ENCODE measurements around the gene KCNN3.

Gene KCNN3

DNA sequence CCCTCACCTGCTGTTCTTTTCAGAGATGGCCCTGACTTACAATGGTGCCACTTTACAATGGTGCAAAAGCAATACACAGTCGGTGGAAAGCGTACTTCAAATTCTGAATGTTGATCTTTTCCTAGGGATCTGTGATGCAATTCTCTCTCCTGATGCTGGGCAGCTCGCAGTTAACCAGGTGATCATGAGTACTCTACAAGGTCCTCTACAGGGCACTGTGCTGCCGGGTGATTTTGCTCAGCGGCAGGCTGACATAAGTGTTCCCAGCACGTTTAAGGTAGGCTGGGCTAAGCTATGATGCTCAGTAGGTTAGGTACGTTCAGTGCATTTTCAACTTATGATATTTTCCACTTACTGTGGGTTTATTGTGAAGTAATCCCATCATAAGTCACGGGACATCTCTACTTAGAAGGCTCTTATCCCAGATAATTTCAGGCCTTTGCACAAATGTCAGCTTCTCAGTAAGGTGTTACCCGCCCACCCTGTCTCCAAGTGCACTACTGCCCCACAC, 126.5 kb downstream of the KCNN3 start:
- TF ChIP-seq POLR2AphosphoS5 (IDR thresholded peaks at IDR 0.05; ENCODE audit: low read depth, low read length): no peak
- TF ChIP-seq, protein P1, sequence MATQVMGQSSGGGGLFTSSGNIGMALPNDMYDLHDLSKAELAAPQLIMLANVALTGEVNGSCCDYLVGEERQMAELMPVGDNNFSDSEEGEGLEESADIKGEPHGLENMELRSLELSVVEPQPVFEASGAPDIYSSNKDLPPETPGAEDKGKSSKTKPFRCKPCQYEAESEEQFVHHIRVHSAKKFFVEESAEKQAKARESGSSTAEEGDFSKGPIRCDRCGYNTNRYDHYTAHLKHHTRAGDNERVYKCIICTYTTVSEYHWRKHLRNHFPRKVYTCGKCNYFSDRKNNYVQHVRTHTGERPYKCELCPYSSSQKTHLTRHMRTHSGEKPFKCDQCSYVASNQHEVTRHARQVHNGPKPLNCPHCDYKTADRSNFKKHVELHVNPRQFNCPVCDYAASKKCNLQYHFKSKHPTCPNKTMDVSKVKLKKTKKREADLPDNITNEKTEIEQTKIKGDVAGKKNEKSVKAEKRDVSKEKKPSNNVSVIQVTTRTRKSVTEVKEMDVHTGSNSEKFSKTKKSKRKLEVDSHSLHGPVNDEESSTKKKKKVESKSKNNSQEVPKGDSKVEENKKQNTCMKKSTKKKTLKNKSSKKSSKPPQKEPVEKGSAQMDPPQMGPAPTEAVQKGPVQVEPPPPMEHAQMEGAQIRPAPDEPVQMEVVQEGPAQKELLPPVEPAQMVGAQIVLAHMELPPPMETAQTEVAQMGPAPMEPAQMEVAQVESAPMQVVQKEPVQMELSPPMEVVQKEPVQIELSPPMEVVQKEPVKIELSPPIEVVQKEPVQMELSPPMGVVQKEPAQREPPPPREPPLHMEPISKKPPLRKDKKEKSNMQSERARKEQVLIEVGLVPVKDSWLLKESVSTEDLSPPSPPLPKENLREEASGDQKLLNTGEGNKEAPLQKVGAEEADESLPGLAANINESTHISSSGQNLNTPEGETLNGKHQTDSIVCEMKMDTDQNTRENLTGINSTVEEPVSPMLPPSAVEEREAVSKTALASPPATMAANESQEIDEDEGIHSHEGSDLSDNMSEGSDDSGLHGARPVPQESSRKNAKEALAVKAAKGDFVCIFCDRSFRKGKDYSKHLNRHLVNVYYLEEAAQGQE (IDR thresholded peaks at IDR 0.05; ENCODE audit: insufficient read depth in 1 of 2, low read depth in 2 of 2, low read length in 2 of 2): no peak
- no peak for TF ChIP-seq SIN3A (IDR thresholded peaks at IDR 0.05; ENCODE audit: borderline replicate concordance, insufficient read depth, low read length)
- TF ChIP-seq TAF1 (IDR thresholded peaks at IDR 0.05; ENCODE audit: borderline replicate concordance, insufficient read depth, low read length): no peak
- TF ChIP-seq FOXP2 (optimal IDR thresholded peaks at IDR 0.05; ENCODE audit: borderline replicate concordance, extremely low read depth, extremely low read length, insufficient read depth): no peak

GRCh38 chr1:154742606-154743005, 127.5 kb downstream of the KCNN3 start:
- TF ChIP-seq POLR2AphosphoS5 (IDR thresholded peaks at IDR 0.05; ENCODE audit: low read depth, low read length): no peak
- TF ChIP-seq FOXP2 (optimal IDR thresholded peaks at IDR 0.05; ENCODE audit: borderline replicate concordance, extremely low read depth, extremely low read length, insufficient read depth): no peak
- no peak for TF ChIP-seq SIN3A (IDR thresholded peaks at IDR 0.05; ENCODE audit: borderline replicate concordance, insufficient read depth, low read length)
- TF ChIP-seq, protein P1 (IDR thresholded peaks at IDR 0.05; ENCODE audit: insufficient read depth in 1 of 2, low read depth in 2 of 2, low read length in 2 of 2): no peak
- no peak for TF ChIP-seq TAF1 (IDR thresholded peaks at IDR 0.05; ENCODE audit: borderline replicate concordance, insufficient read depth, low read length)

DNA sequence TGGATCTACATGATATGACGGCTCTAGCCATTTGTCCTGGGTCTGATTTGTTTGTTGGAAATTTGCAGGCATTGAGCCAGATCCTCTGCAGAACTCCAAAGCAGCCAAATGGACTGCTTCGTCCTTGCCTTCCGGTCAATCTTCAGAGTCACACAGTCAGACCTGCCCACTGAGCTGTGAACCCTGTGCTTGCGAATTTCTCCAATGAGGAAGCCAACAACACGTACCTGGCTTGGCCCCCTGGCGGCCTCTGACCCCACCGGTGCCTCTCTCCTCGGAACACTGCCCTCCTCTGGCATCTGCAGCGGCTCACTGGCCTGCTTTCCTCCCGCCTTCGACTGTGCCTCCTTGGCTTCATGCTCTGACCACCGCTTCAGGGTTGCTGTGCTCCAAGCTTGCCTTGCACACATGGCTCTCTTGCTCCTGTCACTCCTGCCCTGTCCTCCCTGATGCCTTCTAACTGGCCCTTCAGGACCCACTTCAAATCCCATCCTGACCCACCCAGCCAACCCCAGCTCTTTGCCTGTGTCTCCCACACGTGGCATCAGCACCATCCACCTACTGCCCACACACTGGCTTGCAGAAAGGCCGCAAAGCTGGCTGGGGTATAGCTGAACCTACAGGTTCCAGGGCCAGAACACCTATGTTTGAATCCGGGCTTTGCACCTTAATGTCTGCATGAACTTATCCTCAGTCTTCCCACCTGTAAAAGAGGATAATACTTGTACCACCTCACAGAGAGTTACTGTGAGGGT, 128.2 kb downstream of the KCNN3 start:
- TF ChIP-seq, protein P1 (IDR thresholded peaks at IDR 0.05; ENCODE audit: insufficient read depth in 1 of 2, low read depth in 2 of 2, low read length in 2 of 2): no peak
- no peak for TF ChIP-seq POLR2AphosphoS5 (IDR thresholded peaks at IDR 0.05; ENCODE audit: low read depth, low read length)
- TF ChIP-seq TAF1 (IDR thresholded peaks at IDR 0.05; ENCODE audit: borderline replicate concordance, insufficient read depth, low read length): no peak
- TF ChIP-seq SIN3A (IDR thresholded peaks at IDR 0.05; ENCODE audit: borderline replicate concordance, insufficient read depth, low read length): no peak
- no peak for TF ChIP-seq FOXP2 (optimal IDR thresholded peaks at IDR 0.05; ENCODE audit: borderline replicate concordance, extremely low read depth, extremely low read length, insufficient read depth)

DNA sequence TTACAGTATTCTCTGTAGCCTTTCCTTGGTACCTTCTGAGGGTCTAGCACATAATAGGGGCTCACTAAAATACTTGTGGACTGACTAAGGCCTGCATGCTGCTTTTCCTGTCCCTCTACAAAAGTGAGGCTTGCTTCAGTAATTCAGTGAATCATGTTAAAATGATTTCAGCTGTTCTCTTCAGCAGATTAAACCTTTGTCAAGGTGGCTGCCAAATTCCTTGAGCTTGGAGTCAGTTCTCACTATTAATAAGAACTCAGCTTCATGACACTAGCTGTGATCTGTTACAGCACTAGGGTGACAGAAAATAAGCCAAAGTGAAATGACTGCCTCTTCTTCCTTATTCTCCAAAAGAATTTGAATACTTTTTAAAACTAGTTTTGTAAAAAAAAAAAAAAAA, 128.8 kb downstream of the KCNN3 start:
- no peak for TF ChIP-seq TAF1 (IDR thresholded peaks at IDR 0.05; ENCODE audit: borderline replicate concordance, insufficient read depth, low read length)
- no peak for TF ChIP-seq FOXP2 (optimal IDR thresholded peaks at IDR 0.05; ENCODE audit: borderline replicate concordance, extremely low read depth, extremely low read length, insufficient read depth)
- TF ChIP-seq POLR2AphosphoS5 (IDR thresholded peaks at IDR 0.05; ENCODE audit: low read depth, low read length): no peak
- TF ChIP-seq, protein P1 (IDR thresholded peaks at IDR 0.05; ENCODE audit: insufficient read depth in 1 of 2, low read depth in 2 of 2, low read length in 2 of 2): no peak
- TF ChIP-seq SIN3A (IDR thresholded peaks at IDR 0.05; ENCODE audit: borderline replicate concordance, insufficient read depth, low read length): no peak

Measured in PFSK-1 (cell line).